Lower lobe of right lung (tissue), 2 donors: ENCODE results near the gene ARID1B. TPM values are rescaled to one million over a fixed set of nuclear protein-coding genes. Genes with fewer than 3 reads are reported as not detected.

Experiments
- ATAC-seq, 2 donors: fragments of 200-7000 bp; cut with Tn5 transposase; one replicate each; pipeline ENCODE4 v1.9.1; 2020 to 2022; ENCODE audit warnings: mild to moderate bottlenecking in 2 of 2, moderate library complexity in 2 of 2
- DNase-seq: peaks from one replicate; pipeline ENCODE4 v3.0.0-alpha.2; 2020
- H3K27ac ChIP-seq: fragments of 200-600 bp; one replicate; pipeline ENCODE4 v1.8.0; 2022
- H3K27me3 ChIP-seq: fragments of 200-600 bp; one replicate; pipeline ENCODE4 v1.8.0; 2022; ENCODE audit warnings: low read depth
- H3K36me3 ChIP-seq: fragments of 200-600 bp; one replicate; pipeline ENCODE4 v1.8.0; 2022; ENCODE audit warnings: mild to moderate bottlenecking
- H3K4me1 ChIP-seq: fragments of 200-600 bp; one replicate; pipeline ENCODE4 v1.8.0; 2022
- H3K4me3 ChIP-seq: fragments of 200-600 bp; one replicate; pipeline ENCODE4 v1.8.0; 2022; ENCODE audit warnings: mild to moderate bottlenecking
- H3K9me3 ChIP-seq: fragments of 200-600 bp; one replicate; pipeline ENCODE4 v1.8.0; 2022
- CTCF ChIP-seq: fragments of 200-600 bp; IDR thresholded peaks from one replicate; pipeline ENCODE4 v1.8.0; 2022; ENCODE audit warnings: antibody characterized with exemption, mild to moderate bottlenecking
- intact Hi-C: fragments of 100-400 bp; cut with DNase I; formaldehyde crosslinking; loops from one replicate; pipeline ENCODE4 v1.11.0; 2022
- total RNA-seq: library from RNA; stranded (reverse); fragmentation: NEBNext Ultra II Directional; extraction: Animal tissue kit (Norgen Biotek cat#: 25700); gene quantifications from one replicate; pipeline ENCODE4 v1.2.1, GENCODE V29; 2021
- donor health status: DM: no; HTN: yes; CAD: no; lungs with severe emphysema.

The ARID1B gene
- total RNA-seq, 1 donor from 2014 or later, result 95.5 TPM

GRCh38 chr6:156868385-156868784 lies 91.2 kb downstream of the ARID1B start:
- ATAC-seq, result no peak
- H3K27me3 ChIP-seq, result no peaks in the 10 kb centered on the region
- H3K36me3 ChIP-seq, result no peaks in the 10 kb centered on the region
- no peak overlapping the region for H3K4me3 ChIP-seq
- DNase-seq, result no peak
- intact Hi-C loops, result no loop called here
- H3K4me1 ChIP-seq, result peaks cover 58% of the 10 kb centered on the region
- no peaks in the 10 kb centered on the region for H3K9me3 ChIP-seq
- H3K27ac ChIP-seq, result no peak overlapping the region
- TF ChIP-seq CTCF, result no peak

- Histone ChIP-seq H3K4me1 (peaks cover 51% of the 10 kb centered on the region), H3K27ac (no peak overlapping the region)
- peak; percentile 25 to 42 for ATAC-seq
These were observed 92.8 kb downstream of the ARID1B start for GRCh38 chr6:156869980-156870398.

DNA sequence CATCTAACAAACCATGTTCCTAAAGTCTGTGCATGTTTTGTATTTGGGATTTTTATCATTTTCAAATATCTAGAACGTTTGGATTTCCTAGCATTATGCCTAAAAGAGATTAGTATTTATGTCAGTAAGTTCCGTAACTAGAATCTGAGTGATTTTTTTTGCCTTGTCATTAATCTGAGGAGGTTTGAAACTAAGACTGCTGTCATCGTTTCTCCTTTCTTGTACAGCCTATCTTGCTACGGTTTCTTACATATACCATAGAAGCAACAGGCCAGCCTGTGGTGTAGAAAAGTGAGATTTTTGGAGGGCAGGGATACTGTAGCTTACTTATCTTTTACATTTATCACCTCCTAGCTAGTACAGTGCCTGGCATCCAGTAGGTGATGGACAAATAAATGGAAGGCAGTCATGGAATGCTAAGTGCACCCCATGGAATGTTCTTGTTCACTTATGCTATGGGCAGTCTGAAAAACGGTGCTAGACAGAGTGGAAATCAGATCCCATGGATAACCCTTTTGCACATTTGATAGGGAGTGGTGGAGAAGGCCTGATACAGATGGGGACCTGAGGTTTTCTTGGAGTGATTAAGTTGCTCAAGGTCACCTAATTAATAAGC lies 93.9 kb downstream of the ARID1B start:
- ATAC-seq (peak in 1 of 2 donors; percentile 66), DNase-seq (no peak)
- no peak for TF ChIP-seq CTCF
- no peaks in the 10 kb centered on the region for H3K27me3 ChIP-seq
- intact Hi-C loops, result no loop called here
- no peak overlapping the region for H3K27ac ChIP-seq
- H3K4me1 ChIP-seq, result peaks cover 42% of the 10 kb centered on the region
- H3K36me3 ChIP-seq, result no peaks in the 10 kb centered on the region
- no peaks in the 10 kb centered on the region for H3K9me3 ChIP-seq
- no peak overlapping the region for H3K4me3 ChIP-seq

More at GRCh38 chr6:156869980-156870398, 92.8 kb downstream of the ARID1B start:
- Histone ChIP-seq H3K4me3 (no peak overlapping the region), H3K36me3 (no peaks in the 10 kb centered on the region), H3K27me3 (no peaks in the 10 kb centered on the region), H3K9me3 (no peaks in the 10 kb centered on the region)
- intact Hi-C loops, result no loop called here
- TF ChIP-seq CTCF, result no peak
- no peak for DNase-seq

DNA sequence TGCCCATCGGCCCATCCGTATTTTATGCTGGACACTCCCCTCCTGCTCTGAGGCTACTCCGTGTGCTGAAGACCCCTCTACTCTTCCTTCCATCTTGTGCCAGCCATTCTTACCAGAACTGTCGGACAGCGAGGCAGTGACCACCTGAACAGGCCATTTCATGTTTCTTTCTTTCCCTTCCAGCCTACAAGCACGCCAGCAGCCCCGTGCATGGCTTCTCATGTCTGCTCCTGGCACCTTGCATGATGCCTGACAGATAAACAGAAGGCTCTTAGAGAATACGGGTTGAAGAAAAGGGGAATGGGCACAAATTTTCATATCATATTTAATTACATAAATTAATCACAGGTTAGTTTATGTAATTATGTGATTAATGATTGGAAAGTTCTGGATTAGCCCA lies 95.7 kb downstream of the ARID1B start:
- no peak for DNase-seq
- Histone ChIP-seq H3K27ac (no peak overlapping the region), H3K9me3 (no peaks in the 10 kb centered on the region), H3K4me1 (peaks cover 35% of the 10 kb centered on the region), H3K4me3 (no peak overlapping the region), H3K36me3 (no peaks in the 10 kb centered on the region), H3K27me3 (no peaks in the 10 kb centered on the region)
- ATAC-seq, result no peak
- TF ChIP-seq CTCF, result no peak
- intact Hi-C loops, result no loop called here

DNA sequence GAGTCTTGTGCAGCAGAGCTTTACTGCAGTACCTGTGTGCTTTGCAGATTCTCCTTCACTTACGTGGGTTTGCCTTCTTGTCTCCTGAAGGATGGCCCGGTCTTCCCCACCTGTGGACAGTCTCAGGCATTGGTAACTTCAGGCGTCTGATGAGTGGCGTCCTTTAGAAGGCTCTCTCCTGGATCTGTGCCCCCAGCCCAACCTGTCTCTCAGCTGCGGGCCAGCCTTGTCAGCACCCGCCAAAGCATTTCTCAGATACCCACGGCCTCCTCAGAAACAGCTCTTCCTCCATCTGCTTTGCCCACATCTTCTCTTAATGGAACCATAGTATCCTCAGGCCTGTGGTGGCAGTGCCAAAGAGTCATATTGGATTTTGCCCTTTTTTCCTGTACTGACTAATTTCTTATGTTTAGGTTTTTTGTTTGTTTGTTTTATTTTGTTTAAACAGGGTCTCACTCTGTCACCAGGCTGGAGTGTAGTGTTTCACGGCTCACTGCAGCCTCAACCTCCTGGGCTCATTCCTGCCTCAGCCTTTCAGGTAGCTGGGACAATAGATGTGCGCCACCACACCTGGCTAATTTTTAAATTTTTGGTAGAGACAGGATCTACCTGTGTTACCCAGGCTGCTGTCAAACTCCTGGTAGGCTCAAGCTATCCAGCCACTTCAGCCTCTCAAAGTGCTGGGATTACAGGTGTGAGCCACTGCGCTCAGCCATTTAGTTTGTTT lies 96.6 kb downstream of the ARID1B start:
- Histone ChIP-seq H3K9me3 (no peaks in the 10 kb centered on the region), H3K36me3 (no peaks in the 10 kb centered on the region), H3K27me3 (no peaks in the 10 kb centered on the region), H3K4me3 (no peak overlapping the region), H3K4me1 (peaks cover 37% of the 10 kb centered on the region), H3K27ac (no peak overlapping the region)
- intact Hi-C loops, result no loop called here
- DNase-seq (no peak), ATAC-seq (no peak)
- TF ChIP-seq CTCF, result no peak
